DOHH2 (cell line): ENCODE results near the gene HMX1.

ENCODE experiments used
- H3F3A ChIP-seq: fragments of 200-600 bp; sonication (generic), shearing (Covaris generic); 2 replicates; pipeline ENCODE4 v1.6.0; 2016; ENCODE audit warnings: antibody characterized with exemption, mild to moderate bottlenecking; ENCODE audit not compliant: control insufficient read depth, insufficient read depth
- H3K27ac ChIP-seq: fragments of 200-600 bp; sonication (generic); 2 replicates; pipeline ENCODE4 v1.5.1; 2014; ENCODE audit warnings: low read depth, mild to moderate bottlenecking, low read length, moderate library complexity
- H3K27me3 ChIP-seq: fragments of 200-600 bp; sonication (generic); 2 replicates; pipeline ENCODE4 v1.6.1; 2014; ENCODE audit warnings: mild to moderate bottlenecking, low read length, mixed read lengths; ENCODE audit not compliant: control insufficient read depth
- H3K36me3 ChIP-seq: fragments of 200-600 bp; sonication (generic); 2 replicates; pipeline ENCODE4 v1.6.1; 2014; ENCODE audit warnings: mild to moderate bottlenecking, low read length, moderate library complexity, mixed read lengths; ENCODE audit not compliant: control insufficient read depth
- H3K4me1 ChIP-seq: fragments of 200-600 bp; sonication (generic); 2 replicates; pipeline ENCODE4 v1.6.1; 2014; ENCODE audit warnings: mild to moderate bottlenecking, low read length, mixed read lengths; ENCODE audit not compliant: control insufficient read depth
- H3K4me2 ChIP-seq: fragments of 200-600 bp; sonication (generic); 2 replicates; pipeline ENCODE4 v1.6.0; 2014; ENCODE audit warnings: mild to moderate bottlenecking, low read length, moderate library complexity
- H3K4me3 ChIP-seq: fragments of 200-600 bp; sonication (generic); 2 replicates; pipeline ENCODE4 v1.5.1; 2014; ENCODE audit warnings: mild to moderate bottlenecking, low read length, mixed read lengths
- H3K79me2 ChIP-seq: fragments of 200-600 bp; sonication (generic); 2 replicates; pipeline ENCODE4 v1.6.1; 2014; ENCODE audit warnings: mild to moderate bottlenecking, low read length, mixed read lengths; ENCODE audit not compliant: control insufficient read depth
- H3K9me2 ChIP-seq: fragments of 200-600 bp; sonication (generic); replicated peaks from 2 replicates; pipeline ENCODE4 v1.6.1; 2014; ENCODE audit warnings: mild to moderate bottlenecking, low read length, mixed read lengths; ENCODE audit not compliant: control insufficient read depth
- H3K9me3 ChIP-seq: fragments of 200-600 bp; sonication (generic); 2 replicates; pipeline ENCODE4 v1.6.1; 2014; ENCODE audit warnings: antibody characterized with exemption, low read length, mixed read lengths; ENCODE audit not compliant: control insufficient read depth, insufficient read depth
- H4K20me1 ChIP-seq: fragments of 200-600 bp; sonication (generic); 2 replicates; pipeline ENCODE4 v1.6.0; 2014; ENCODE audit warnings: low read depth, mild to moderate bottlenecking, antibody characterized with exemption, low read length, moderate library complexity; ENCODE audit not compliant: control insufficient read depth, insufficient read depth
- CTCF ChIP-seq: fragments of 200-600 bp; sonication (generic); IDR thresholded peaks from one replicate; pipeline ENCODE4 v1.5.1; 2014; ENCODE audit warnings: antibody characterized with exemption, mild to moderate bottlenecking, low read depth, low read length; ENCODE audit not compliant: poor library complexity, severe bottlenecking
- EZH2phosphoT487 ChIP-seq: fragments of 200-600 bp; sonication (generic); IDR thresholded peaks from 2 replicates; pipeline ENCODE4 v1.6.1; 2017; ENCODE audit warnings: borderline replicate concordance, mild to moderate bottlenecking, antibody characterized with exemption, low read length, moderate library complexity, mixed read lengths

Gene HMX1

GRCh38 chr4:8914461-8915171, 43.0 kb upstream of the HMX1 start:
- no peaks in the 10 kb centered on the region for H3K4me1 ChIP-seq
- no peaks in the 10 kb centered on the region for H4K20me1 ChIP-seq
- H3K36me3 ChIP-seq, result no peaks in the 10 kb centered on the region
- no peaks in the 10 kb centered on the region for H3K79me2 ChIP-seq
- no peak overlapping the region for H3K4me3 ChIP-seq
- H3F3A ChIP-seq, result no peaks in the 10 kb centered on the region
- no peak overlapping the region for H3K27ac ChIP-seq
- TF ChIP-seq EZH2phosphoT487 (no peak), CTCF (no peak)
- no peaks in the 10 kb centered on the region for H3K9me3 ChIP-seq
- H3K4me2 ChIP-seq, result no peak overlapping the region
- H3K27me3 ChIP-seq, result no peaks in the 10 kb centered on the region
- H3K9me2 ChIP-seq, result no peaks in the 10 kb centered on the region

- Histone ChIP-seq H3K9me3 (no peaks in the 10 kb centered on the region), H4K20me1 (no peaks in the 10 kb centered on the region), H3F3A (no peaks in the 10 kb centered on the region), H3K4me3 (no peak overlapping the region), H3K9me2 (no peaks in the 10 kb centered on the region), H3K4me2 (no peak overlapping the region), H3K27me3 (no peaks in the 10 kb centered on the region), H3K79me2 (no peaks in the 10 kb centered on the region), H3K27ac (no peak overlapping the region), H3K4me1 (no peaks in the 10 kb centered on the region), H3K36me3 (no peaks in the 10 kb centered on the region)
- TF ChIP-seq EZH2phosphoT487, result no peak
Measured at GRCh38 chr4:8913858-8914460, 42.3 kb upstream of the HMX1 start.

GRCh38 chr4:8913121-8913857, 41.6 kb upstream of the HMX1 start:
- H3K36me3 ChIP-seq, result no peaks in the 10 kb centered on the region
- H3K79me2 ChIP-seq, result no peaks in the 10 kb centered on the region
- no peaks in the 10 kb centered on the region for H3F3A ChIP-seq
- no peaks in the 10 kb centered on the region for H3K4me1 ChIP-seq
- H3K9me2 ChIP-seq, result no peaks in the 10 kb centered on the region
- no peak for TF ChIP-seq EZH2phosphoT487
- TF ChIP-seq CTCF, result no peak
- no peak overlapping the region for H3K4me3 ChIP-seq
- no peaks in the 10 kb centered on the region for H3K27me3 ChIP-seq
- H3K9me3 ChIP-seq, result no peaks in the 10 kb centered on the region
- H4K20me1 ChIP-seq, result no peaks in the 10 kb centered on the region
- no peak overlapping the region for H3K4me2 ChIP-seq
- no peak overlapping the region for H3K27ac ChIP-seq

GRCh38 chr4:8912506-8912905, 40.9 kb upstream of the HMX1 start:
- no peak overlapping the region for H3K4me3 ChIP-seq
- H3K79me2 ChIP-seq, result no peaks in the 10 kb centered on the region
- no peaks in the 10 kb centered on the region for H4K20me1 ChIP-seq
- no peaks in the 10 kb centered on the region for H3K36me3 ChIP-seq
- no peak for TF ChIP-seq CTCF
- TF ChIP-seq EZH2phosphoT487, result no peak
- no peaks in the 10 kb centered on the region for H3K27me3 ChIP-seq
- H3K4me1 ChIP-seq, result no peaks in the 10 kb centered on the region
- no peak overlapping the region for H3K27ac ChIP-seq
- no peaks in the 10 kb centered on the region for H3F3A ChIP-seq
- no peaks in the 10 kb centered on the region for H3K9me2 ChIP-seq
- H3K9me3 ChIP-seq, result no peaks in the 10 kb centered on the region
- no peak overlapping the region for H3K4me2 ChIP-seq
